Subcutaneous abdominal adipose tissue (tissue), 5 donors: ENCODE data around the gene PARM1.

Experiments
- H3K27ac ChIP-seq: one replicate; pipeline ENCODE4 v1.7.0; 2013; ENCODE audit warnings: low read depth, mild to moderate bottlenecking, inconsistent platforms, low read length, moderate library complexity
- H3K27me3 ChIP-seq, 5 donors: one replicate each; pipeline ENCODE4 v1.7.0; 2013; ENCODE audit warnings: low read length in 5 of 5, inconsistent platforms in 1 of 5; ENCODE audit not compliant: control insufficient read depth in 5 of 5, insufficient read depth in 4 of 5
- H3K36me3 ChIP-seq, 5 donors: one replicate each; pipeline ENCODE4 v1.7.0; 2013; ENCODE audit warnings: low read length in 5 of 5; ENCODE audit not compliant: control insufficient read depth in 5 of 5, insufficient read depth in 5 of 5
- H3K4me1 ChIP-seq, 5 donors: one replicate each; pipeline ENCODE4 v1.7.0; 2013; ENCODE audit warnings: low read length in 5 of 5, mild to moderate bottlenecking in 3 of 5, moderate library complexity in 1 of 5; ENCODE audit not compliant: control insufficient read depth in 5 of 5, insufficient read depth in 5 of 5
- H3K4me3 ChIP-seq, 5 donors: one replicate each; pipeline ENCODE4 v1.7.0; 2013; ENCODE audit warnings: low read length in 5 of 5, low read depth in 1 of 5
- H3K9ac ChIP-seq, 5 donors: one replicate each; pipeline ENCODE4 v1.7.0; 2013; ENCODE audit warnings: low read length in 5 of 5, mild to moderate bottlenecking in 4 of 5, moderate library complexity in 3 of 5
- H3K9me3 ChIP-seq, 5 donors: one replicate each; pipeline ENCODE4 v1.7.0; 2013; ENCODE audit warnings: low read length in 5 of 5; ENCODE audit not compliant: control insufficient read depth in 5 of 5
- donor health status: healthy.
- donor health status: healthy.
- donor health status: healthy.
- donor health status: healthy.
- donor health status: healthy.

Gene PARM1

DNA sequence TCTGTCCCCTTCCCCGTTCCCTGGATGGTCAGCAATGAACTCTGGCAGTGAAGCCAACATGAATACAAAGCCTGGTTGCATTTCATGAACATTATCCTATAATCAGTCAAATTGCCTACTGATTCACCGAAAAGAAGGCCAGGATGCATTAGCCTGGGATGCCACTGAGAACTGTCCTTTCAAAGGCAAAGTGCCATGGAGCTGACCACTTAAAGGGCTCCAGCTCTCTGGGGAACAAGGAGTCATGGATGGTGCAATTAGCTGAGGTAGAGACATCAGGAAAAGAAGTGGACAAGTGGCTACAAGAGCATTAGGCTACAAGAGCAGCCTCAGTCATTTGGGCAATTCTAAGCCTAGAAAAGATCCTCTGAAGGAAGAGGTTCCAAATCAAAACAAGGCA is 69.0 kb downstream of the PARM1 start:
- no peak overlapping the region for H3K9ac ChIP-seq
- peaks cover 0 to 15% (median 0%) of the 10 kb centered on the region in 5 donors for H3K4me1 ChIP-seq
- H3K36me3 ChIP-seq: no peaks in the 10 kb centered on the region
- H3K4me3 ChIP-seq: no peak overlapping the region
- no peaks in the 10 kb centered on the region for H3K9me3 ChIP-seq
- no peaks in the 10 kb centered on the region for H3K27me3 ChIP-seq
- no peak overlapping the region for H3K27ac ChIP-seq

DNA sequence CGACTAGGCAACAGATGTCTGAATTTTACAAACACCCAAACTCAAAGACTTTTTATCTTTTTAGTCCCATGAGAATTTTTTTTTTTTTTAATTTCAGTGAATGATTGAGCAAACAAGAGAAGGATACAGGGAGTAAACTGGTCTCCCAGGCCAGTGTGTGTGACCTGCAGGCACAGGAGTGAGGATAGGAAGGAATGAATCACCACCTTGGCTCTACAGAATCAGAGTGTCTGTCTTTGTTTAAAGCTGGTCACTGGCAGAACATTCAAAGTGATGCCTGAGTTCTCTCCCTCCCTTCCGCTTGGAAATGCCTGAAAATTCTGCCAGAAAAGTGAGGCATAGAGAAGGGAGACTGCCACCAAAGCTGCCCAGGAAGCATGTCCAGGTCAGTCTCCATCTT is 69.5 kb downstream of the PARM1 start:
- Histone ChIP-seq H3K4me3 (no peak overlapping the region), H3K9me3 (peaks cover 2 to 4% (median 3%) of the 10 kb centered on the region in 5 donors), H3K4me1 (peaks cover 0 to 15% (median 0%) of the 10 kb centered on the region in 5 donors), H3K36me3 (no peaks in the 10 kb centered on the region), H3K27me3 (no peaks in the 10 kb centered on the region), H3K27ac (no peak overlapping the region), H3K9ac (no peak overlapping the region)

DNA sequence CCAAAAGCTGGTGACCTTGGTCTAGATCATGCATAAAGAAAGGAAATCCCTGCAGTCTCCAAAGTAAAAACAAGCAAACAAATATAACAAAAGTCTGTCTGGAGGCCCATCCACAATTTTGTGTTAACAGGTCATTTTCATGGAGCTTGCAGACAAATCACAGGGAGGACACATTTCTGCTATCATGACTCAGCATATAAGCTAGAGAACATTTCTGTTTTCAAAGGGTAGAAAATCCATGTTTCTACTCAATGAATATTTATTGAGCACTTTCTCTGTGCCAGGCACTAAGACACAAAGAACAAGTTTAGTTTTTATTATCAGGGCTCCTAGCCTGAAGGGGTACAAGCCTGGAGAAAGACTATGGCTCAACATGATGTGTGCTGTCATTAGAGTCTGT is 71.1 kb downstream of the PARM1 start:
- H3K27me3 ChIP-seq: no peaks in the 10 kb centered on the region
- H3K36me3 ChIP-seq: no peaks in the 10 kb centered on the region
- H3K4me3 ChIP-seq: no peak overlapping the region
- no peak overlapping the region for H3K27ac ChIP-seq
- H3K9me3 ChIP-seq: peaks cover 2 to 10% (median 8%) of the 10 kb centered on the region in 5 donors
- H3K9ac ChIP-seq: no peak overlapping the region
- peaks cover 0 to 15% (median 0%) of the 10 kb centered on the region in 5 donors for H3K4me1 ChIP-seq

DNA sequence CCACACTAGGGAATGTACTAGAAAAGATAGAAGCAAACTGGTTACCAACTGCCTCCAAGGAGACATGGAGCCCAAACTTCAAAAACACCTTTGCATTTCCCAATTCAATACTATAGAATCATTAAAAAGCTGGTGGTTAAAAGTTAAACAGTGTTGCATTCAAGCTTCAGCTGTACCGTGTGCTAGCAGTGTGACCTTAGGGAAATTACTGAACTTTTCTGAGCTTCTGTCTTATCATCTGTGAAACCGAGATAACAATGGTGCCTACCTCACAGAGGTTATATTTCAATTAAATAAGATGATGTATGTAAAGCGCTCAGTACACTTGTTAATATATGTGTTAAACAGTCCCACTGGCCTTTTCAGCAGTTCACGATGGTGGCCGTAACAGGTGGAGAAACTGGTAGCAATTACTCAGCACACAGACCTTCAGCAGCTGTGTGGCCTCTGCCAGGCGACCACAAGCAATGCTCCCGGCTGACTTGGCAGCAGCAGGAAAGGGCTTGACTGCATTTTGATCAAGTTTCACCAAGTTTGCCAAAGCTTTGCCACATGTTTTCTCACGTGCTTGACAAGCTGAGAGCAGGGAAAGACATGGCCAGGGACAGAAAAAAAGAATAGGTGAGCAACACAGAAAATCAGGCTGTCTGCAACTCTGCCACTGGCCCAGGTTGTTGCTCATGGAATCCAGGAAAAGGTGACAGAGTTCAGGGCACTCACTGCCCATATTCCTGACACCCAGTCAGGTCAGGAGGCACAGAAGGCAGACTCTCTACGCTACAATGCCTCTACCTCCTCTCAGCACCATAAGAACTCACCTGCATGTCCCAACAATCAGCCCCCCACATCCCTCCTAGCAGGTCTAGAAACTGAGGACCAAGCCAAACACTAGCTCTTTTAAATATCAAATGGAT is 72.1 kb downstream of the PARM1 start:
- H3K4me1 ChIP-seq: peaks cover 0 to 15% (median 0%) of the 10 kb centered on the region in 5 donors
- no peaks in the 10 kb centered on the region for H3K36me3 ChIP-seq
- H3K27ac ChIP-seq: no peak overlapping the region
- no peak overlapping the region for H3K4me3 ChIP-seq
- no peak overlapping the region for H3K9ac ChIP-seq
- H3K27me3 ChIP-seq: no peaks in the 10 kb centered on the region
- peaks cover 2 to 10% (median 8%) of the 10 kb centered on the region in 5 donors for H3K9me3 ChIP-seq

DNA sequence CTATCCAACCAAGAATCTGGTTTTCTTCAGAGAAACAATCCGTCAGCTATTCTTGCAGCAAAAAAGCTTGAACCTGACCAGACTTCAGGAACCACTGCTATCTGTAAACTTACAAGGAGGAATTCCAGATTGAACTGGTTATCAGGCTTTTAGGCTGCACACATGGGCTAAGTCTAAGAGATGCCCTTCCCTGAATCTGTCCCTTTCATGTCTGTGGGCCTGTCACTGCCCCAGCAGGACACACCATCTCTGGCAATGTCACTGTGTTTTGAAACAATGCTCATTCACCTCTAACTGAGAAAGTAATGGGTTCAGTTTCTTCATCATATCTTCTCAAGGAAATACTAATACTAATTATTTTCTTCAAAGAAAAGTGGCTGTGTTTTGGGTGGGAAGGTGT is 72.8 kb downstream of the PARM1 start:
- no peaks in the 10 kb centered on the region for H3K36me3 ChIP-seq
- H3K27me3 ChIP-seq: no peaks in the 10 kb centered on the region
- peaks cover 2 to 10% (median 8%) of the 10 kb centered on the region in 5 donors for H3K9me3 ChIP-seq
- H3K9ac ChIP-seq: no peak overlapping the region
- no peak overlapping the region for H3K27ac ChIP-seq
- H3K4me3 ChIP-seq: no peak overlapping the region
- peaks cover 0 to 15% (median 0%) of the 10 kb centered on the region in 5 donors for H3K4me1 ChIP-seq

DNA sequence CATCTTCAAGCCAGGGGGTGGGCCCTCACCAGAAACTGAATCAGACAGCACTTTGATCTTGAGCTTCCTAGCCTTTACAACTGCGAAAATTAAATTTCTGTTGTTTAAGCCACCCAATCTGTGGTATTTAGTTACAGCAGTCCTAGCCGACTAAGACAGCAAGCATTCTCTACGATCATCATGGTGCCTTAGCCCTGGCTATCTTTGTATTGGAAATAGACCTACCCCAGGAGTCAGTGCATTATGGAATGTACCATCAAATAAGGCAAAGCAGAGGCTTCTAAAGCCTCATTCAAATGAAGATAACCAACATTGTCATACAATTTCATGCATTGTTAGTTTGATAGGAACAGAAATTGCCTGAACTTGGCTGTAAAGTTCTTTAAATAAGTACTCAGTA is 75.0 kb downstream of the PARM1 start:
- Histone ChIP-seq H3K4me1 (peaks cover 0 to 4% (median 0%) of the 10 kb centered on the region in 5 donors), H3K9ac (no peak overlapping the region), H3K9me3 (peaks cover 2 to 10% (median 8%) of the 10 kb centered on the region in 5 donors), H3K4me3 (no peak overlapping the region), H3K27ac (no peak overlapping the region), H3K27me3 (no peaks in the 10 kb centered on the region), H3K36me3 (peaks cover 0 to 12% (median 6%) of the 10 kb centered on the region in 5 donors)

DNA sequence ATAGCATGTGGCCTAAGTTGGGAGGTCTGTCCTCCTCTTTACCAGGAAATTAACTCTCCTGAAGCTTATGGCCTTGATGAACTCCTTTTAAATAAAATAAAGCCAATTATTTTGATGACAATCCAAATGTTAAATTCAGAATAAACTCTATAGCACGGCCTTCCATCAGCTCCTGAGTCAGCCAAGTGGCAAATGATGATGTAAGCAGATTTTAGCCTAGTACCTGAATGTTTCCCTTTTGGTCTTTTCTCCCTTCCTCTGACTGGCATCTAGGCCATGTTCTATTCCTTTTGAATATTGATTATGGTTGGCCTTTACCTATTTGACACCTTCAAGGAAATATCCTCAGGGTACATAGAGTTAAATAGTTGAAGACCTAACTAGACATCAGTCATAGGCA is 76.2 kb downstream of the PARM1 start:
- Histone ChIP-seq H3K4me3 (no peak overlapping the region), H3K9me3 (peaks cover 2 to 10% (median 8%) of the 10 kb centered on the region in 5 donors), H3K9ac (no peak overlapping the region), H3K4me1 (no peaks in the 10 kb centered on the region), H3K27ac (no peak overlapping the region), H3K27me3 (no peaks in the 10 kb centered on the region), H3K36me3 (peaks cover 0 to 15% (median 11%) of the 10 kb centered on the region in 5 donors)

DNA sequence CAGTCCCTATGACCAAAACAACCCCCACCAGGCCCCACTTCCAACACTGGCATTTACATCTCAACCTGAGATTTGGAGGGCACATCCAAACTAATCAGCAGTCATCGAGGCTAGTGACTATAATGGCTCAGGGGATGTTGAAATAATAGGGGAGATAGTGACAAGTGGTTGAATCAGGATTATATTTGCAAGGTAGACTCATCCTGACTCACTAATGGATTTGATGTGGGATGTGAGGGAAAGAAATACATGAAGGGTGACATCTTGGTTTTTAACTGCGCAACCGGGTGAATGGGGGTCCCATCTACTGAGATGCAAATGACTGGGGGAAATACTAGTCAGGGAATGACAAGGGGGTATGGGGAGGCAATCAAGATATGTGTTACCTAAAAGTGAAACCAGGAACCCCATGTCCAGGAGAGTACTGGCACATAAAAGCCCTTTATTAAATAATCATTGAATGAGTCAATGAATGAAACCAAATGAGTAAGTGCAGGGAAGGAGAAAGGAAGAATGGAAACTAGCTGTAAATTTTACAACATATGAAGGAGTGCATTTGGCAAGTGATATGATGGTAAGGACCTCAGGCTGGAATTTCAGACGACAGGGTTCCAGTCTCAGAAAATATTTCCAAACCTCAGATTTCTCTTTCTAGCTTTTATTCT is 78.3 kb downstream of the PARM1 start:
- H3K4me1 ChIP-seq: no peaks in the 10 kb centered on the region
- peaks cover 2 to 10% (median 8%) of the 10 kb centered on the region in 5 donors for H3K9me3 ChIP-seq
- H3K27ac ChIP-seq: no peak overlapping the region
- H3K27me3 ChIP-seq: no peaks in the 10 kb centered on the region
- H3K36me3 ChIP-seq: peaks cover 0 to 18% (median 14%) of the 10 kb centered on the region in 5 donors
- no peak overlapping the region for H3K9ac ChIP-seq
- H3K4me3 ChIP-seq: no peak overlapping the region

DNA sequence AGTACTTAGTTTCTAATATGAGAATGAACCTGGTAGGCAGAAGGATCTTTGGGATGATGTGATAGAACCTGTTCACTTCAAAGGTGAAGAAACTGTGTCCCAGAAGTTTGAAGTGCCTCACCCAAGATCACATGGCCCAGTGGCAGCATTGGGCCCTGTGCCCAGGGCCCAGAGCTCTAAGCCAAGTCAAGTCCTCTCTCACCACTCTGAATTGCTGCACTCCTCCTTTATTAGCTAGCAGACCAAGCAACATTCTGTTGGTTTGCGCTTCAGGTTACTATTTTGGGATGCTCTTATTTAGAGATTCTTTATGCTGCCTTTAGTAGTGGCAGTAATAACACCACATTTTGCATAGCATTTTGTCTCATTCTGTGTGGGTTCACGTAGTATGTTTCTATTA is 82.7 kb downstream of the PARM1 start:
- Histone ChIP-seq H3K27ac (no peak overlapping the region), H3K27me3 (no peaks in the 10 kb centered on the region), H3K9me3 (no peaks in the 10 kb centered on the region), H3K4me3 (no peak overlapping the region), H3K4me1 (no peaks in the 10 kb centered on the region), H3K9ac (no peak overlapping the region), H3K36me3 (peaks cover 0 to 24% (median 14%) of the 10 kb centered on the region in 5 donors)

DNA sequence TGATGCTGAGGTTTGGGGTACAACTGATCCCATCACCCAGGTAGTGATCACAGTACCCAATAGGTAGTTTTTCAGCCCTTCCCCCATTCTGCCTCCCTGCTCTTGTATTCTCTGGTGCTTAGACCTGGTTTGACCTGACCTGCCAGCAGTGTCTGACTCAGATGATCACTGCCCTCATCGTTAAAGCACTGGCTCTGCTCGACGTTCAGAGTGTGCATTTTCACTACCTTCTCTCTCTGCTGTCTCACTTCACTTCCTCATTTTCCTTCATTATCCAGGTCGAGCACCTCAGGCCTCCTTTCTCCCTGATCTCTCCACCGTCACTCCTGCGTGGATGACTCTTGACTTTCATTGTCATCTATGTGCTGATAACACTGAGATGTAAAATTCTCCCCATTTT is 83.6 kb downstream of the PARM1 start:
- Histone ChIP-seq H3K4me1 (no peaks in the 10 kb centered on the region), H3K4me3 (no peak overlapping the region), H3K27ac (no peak overlapping the region), H3K36me3 (peaks cover 0 to 24% (median 14%) of the 10 kb centered on the region in 5 donors), H3K9me3 (no peaks in the 10 kb centered on the region), H3K9ac (no peak overlapping the region), H3K27me3 (no peaks in the 10 kb centered on the region)
